ENCODE data around the gene CAMTA1. TPM values are rescaled to one million over a fixed set of nuclear protein-coding genes. Genes with fewer than 3 reads are reported as not detected.

Gene CAMTA1
- total RNA-seq, 1 donor from 2014 or later = 62.9 TPM

DNA sequence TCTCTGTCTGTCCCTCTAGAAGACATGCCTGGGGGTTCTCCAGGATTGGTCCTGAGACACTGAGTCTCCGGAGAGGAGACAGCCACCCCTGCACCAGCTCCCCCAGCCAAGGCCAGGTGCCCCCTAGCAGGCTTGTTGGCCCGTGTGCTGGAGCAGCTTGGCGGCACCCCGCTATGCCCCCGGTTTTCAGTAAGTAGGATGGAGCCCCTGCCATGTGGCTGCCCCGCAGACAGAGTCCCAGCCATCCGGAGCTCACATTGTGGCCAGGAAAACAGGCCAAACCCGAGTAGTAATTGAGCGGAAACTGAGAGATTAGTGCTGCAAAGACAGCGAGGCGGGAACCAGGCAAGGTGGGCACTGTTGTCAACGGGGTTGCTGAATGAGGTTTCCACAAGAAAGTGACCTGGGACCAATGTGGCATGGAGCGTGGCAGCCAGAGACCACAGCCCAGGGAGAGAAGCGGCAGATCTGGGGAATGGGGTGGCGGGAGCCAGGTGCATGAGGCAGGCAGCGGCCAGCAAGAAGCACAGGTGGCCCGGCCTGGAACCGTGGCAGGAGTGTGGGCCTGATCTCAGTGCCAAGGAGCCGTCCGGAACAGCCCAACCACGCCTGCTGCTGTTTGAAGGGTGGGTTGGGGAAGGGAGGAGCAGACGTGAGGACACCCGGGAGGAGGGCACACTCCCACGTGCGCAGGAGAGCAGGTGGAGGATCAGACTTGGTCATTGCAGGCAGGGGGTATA is 848.4 kb downstream of the CAMTA1 start:
- TF ChIP-seq, protein P1, sequence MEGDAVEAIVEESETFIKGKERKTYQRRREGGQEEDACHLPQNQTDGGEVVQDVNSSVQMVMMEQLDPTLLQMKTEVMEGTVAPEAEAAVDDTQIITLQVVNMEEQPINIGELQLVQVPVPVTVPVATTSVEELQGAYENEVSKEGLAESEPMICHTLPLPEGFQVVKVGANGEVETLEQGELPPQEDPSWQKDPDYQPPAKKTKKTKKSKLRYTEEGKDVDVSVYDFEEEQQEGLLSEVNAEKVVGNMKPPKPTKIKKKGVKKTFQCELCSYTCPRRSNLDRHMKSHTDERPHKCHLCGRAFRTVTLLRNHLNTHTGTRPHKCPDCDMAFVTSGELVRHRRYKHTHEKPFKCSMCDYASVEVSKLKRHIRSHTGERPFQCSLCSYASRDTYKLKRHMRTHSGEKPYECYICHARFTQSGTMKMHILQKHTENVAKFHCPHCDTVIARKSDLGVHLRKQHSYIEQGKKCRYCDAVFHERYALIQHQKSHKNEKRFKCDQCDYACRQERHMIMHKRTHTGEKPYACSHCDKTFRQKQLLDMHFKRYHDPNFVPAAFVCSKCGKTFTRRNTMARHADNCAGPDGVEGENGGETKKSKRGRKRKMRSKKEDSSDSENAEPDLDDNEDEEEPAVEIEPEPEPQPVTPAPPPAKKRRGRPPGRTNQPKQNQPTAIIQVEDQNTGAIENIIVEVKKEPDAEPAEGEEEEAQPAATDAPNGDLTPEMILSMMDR (IDR thresholded peaks at IDR 0.05) = no peak
- no peak for TF ChIP-seq POLR2A (IDR thresholded peaks at IDR 0.05)
- TF ChIP-seq POLR2AphosphoS5 (IDR thresholded peaks at IDR 0.05; ENCODE audit: insufficient read depth in 1 of 2, low read depth in 1 of 2) = no peak
- Histone ChIP-seq H3K36me3 (no peaks in the 10 kb centered on the region), H3K27me3 (no peaks in the 10 kb centered on the region), H3K9me3 (no peaks in the 10 kb centered on the region), H3K4me3 (no peak overlapping the region), H3K27ac (no peak overlapping the region), H3K4me1 (no peaks in the 10 kb centered on the region)
- no peak for DNase-seq (ENCODE audit: extremely low spot score in 2 of 2)
- intact Hi-C loops (cut with DNase I) = loop anchor here (10.0 kb wide), 1 partner anchor 909 kb away; no protein-coding TSS in a partner anchor

DNA sequence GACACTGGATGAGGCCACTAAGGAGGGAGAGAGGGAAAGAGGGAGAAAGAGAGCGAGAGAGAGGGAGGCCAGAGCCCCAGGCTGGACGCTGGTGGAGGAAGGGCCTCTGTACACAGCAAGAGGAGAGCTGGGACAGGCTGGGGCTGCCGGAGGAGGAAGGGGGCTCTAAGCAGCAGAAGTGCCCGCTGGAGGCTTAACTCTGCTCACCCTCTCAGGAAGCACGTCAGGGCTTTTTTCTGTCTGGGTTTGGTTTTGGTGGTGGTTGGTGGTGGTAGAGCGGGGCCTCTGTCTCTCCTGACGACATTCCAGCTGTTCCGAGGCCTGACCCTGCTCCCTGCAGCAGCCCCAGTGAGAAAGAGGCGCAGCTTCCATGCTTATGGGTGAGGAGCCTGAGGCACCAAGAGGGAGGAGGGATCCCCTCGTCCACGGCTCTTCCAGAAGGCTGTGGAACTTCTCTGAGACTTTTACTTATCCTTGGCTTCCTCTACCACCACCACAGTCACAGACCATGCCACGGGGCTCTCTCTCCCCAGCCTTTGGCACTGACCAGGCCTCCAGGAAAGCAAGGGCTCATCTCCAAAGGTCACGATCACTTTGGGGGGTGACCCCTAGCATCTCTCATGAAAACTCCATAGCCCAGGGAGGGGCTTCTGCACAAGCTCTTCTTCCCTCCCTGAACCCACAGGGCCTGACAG is 849.4 kb downstream of the CAMTA1 start:
- Histone ChIP-seq H3K4me1 (no peaks in the 10 kb centered on the region), H3K27me3 (no peaks in the 10 kb centered on the region), H3K9me3 (no peaks in the 10 kb centered on the region), H3K4me3 (no peak overlapping the region), H3K27ac (no peak overlapping the region), H3K36me3 (no peaks in the 10 kb centered on the region)
- no peak for TF ChIP-seq POLR2A (IDR thresholded peaks at IDR 0.05)
- TF ChIP-seq POLR2AphosphoS5 (IDR thresholded peaks at IDR 0.05; ENCODE audit: insufficient read depth in 1 of 2, low read depth in 1 of 2) = no peak
- TF ChIP-seq, protein P1 (IDR thresholded peaks at IDR 0.05) = no peak
- intact Hi-C loops (cut with DNase I) = loop anchor here (10.0 kb wide), 1 partner anchor 910 kb away; no protein-coding TSS in a partner anchor
- no peak for DNase-seq (ENCODE audit: extremely low spot score in 2 of 2)

- no peaks in the 10 kb centered on the region for H3K36me3 ChIP-seq
- H3K4me3 ChIP-seq = no peak overlapping the region
- no peaks in the 10 kb centered on the region for H3K27me3 ChIP-seq
- no peak for DNase-seq (ENCODE audit: extremely low spot score in 2 of 2)
- TF ChIP-seq POLR2AphosphoS5 (IDR thresholded peaks at IDR 0.05; ENCODE audit: insufficient read depth in 1 of 2, low read depth in 1 of 2) = no peak
- TF ChIP-seq, protein P1 (IDR thresholded peaks at IDR 0.05) = no peak
- no peak for TF ChIP-seq POLR2A (IDR thresholded peaks at IDR 0.05)
- H3K4me1 ChIP-seq = no peaks in the 10 kb centered on the region
- no peak overlapping the region for H3K27ac ChIP-seq
- intact Hi-C loops (cut with DNase I) = loop anchor here (10.0 kb wide), 1 partner anchor 912 kb away; no protein-coding TSS in a partner anchor
- no peaks in the 10 kb centered on the region for H3K9me3 ChIP-seq
Observed at GRCh38 chr1:7636795-7637526, 851.7 kb downstream of the CAMTA1 start.

DNA sequence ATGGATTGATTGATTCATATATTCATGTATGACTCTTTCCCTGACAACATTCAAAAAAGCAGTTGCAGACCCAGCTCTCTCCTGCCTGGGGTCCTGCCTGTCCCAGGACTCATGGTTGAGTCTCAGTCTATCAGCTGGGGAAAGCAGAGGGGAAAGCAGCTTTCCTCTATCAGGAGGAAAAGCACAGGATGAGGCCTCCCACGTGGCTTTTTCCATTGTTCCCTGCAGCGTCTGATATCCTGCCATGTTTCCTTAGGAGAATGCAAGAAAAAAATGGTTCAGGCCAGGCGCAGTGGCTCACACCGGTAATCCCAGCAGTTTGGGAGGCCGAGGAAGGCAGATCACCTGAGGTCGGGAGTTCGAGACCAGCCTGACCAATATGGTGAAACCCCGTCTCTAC is 852.8 kb downstream of the CAMTA1 start:
- Histone ChIP-seq H3K27me3 (no peaks in the 10 kb centered on the region), H3K9me3 (no peaks in the 10 kb centered on the region), H3K4me3 (no peak overlapping the region), H3K36me3 (no peaks in the 10 kb centered on the region), H3K27ac (no peak overlapping the region), H3K4me1 (no peaks in the 10 kb centered on the region)
- TF ChIP-seq, protein P1 (IDR thresholded peaks at IDR 0.05) = no peak
- TF ChIP-seq POLR2AphosphoS5 (IDR thresholded peaks at IDR 0.05; ENCODE audit: insufficient read depth in 1 of 2, low read depth in 1 of 2) (no peak), POLR2A (IDR thresholded peaks at IDR 0.05) (no peak)
- intact Hi-C loops (cut with DNase I) = loop anchor here (10.0 kb wide), 1 partner anchor 913 kb away; no protein-coding TSS in a partner anchor
- DNase-seq (ENCODE audit: extremely low spot score in 2 of 2) = no peak
